Psoas muscle (tissue), 8 donors: Measurements from ENCODE around the gene ZNF521. TPM values are rescaled to one million over a fixed set of nuclear protein-coding genes. Genes with fewer than 3 reads are reported as not detected.

Source experiments
- ATAC-seq, 4 donors: fragments of 200-7000 bp; cut with Tn5 transposase; one replicate each; pipeline ENCODE4 v1.9.1; 2020; ENCODE audit warnings: moderate library complexity in 3 of 4, mild to moderate bottlenecking in 2 of 4
- DNase-seq, 2 donors: peaks; one replicate each; pipeline ENCODE4 v3.0.0-alpha.2; 2020
- H3K27ac ChIP-seq: fragments of 200-600 bp; one replicate; pipeline ENCODE4 v1.8.0; 2022
- H3K27me3 ChIP-seq, 3 donors: fragments of 200-600 bp in 1 of 3; one replicate each; pipeline versions ENCODE4 v1.6.1 to v1.8.0; 2013 to 2022; ENCODE audit warnings: low read length in 2 of 3, mild to moderate bottlenecking in 2 of 3, moderate library complexity in 1 of 3; ENCODE audit not compliant: insufficient read depth in 3 of 3
- H3K36me3 ChIP-seq, 2 donors: fragments of 200-600 bp in 1 of 2; one replicate each; pipeline versions ENCODE4 v1.6.1 to v1.8.0; 2013 to 2022; ENCODE audit warnings: low read depth in 1 of 2, mild to moderate bottlenecking in 1 of 2, moderate library complexity in 1 of 2; ENCODE audit not compliant: insufficient read depth in 1 of 2
- H3K4me1 ChIP-seq: fragments of 200-600 bp; one replicate; pipeline ENCODE4 v1.8.0; 2022
- H3K4me3 ChIP-seq: fragments of 200-600 bp; one replicate; pipeline ENCODE4 v1.8.0; 2022; ENCODE audit warnings: mild to moderate bottlenecking
- H3K9me3 ChIP-seq: fragments of 200-600 bp; one replicate; pipeline ENCODE4 v1.8.0; 2022
- CTCF ChIP-seq: fragments of 200-600 bp; IDR thresholded peaks from one replicate; pipeline ENCODE4 v1.8.0; 2022; ENCODE audit warnings: antibody characterized with exemption
- WGBS, 3 donors: extraction: QIAGEN DNeasy Blood & Tissue Kit; methylation state at CpG; one replicate each; pipeline versions ENCODE4 v1.1.6 to v1.1.7; 2013; 5-methylcytosine and 5-hydroxymethylcytosine counted together
- intact Hi-C, 2 donors: fragments of 100-400 bp; cut with DNase I; formaldehyde crosslinking; loops; one replicate each; pipeline versions ENCODE4 v1.11.0 to v1.14.2; 2022
- polyA plus RNA-seq, 3 donors: library from polyadenylated mRNA; stranded (reverse); fragments of 200-250 nt; gene quantifications; one replicate each; pipeline ENCODE4 v1.2.3, GENCODE V29; 2013
- total RNA-seq, 4 donors: library from RNA; stranded (reverse); fragmentation: NEBNext Ultra II Directional in 2 of 4; extraction: Animal tissue kit (Norgen Biotek cat#: 25700) in 2 of 4; gene quantifications; one replicate each; pipeline versions ENCODE4 v1.2.1 to v1.2.4, GENCODE V29; 2021 to 2023
- donor health status: healthy with polysubstance abuse.
- donor health status: DM: no; HTN: no; CAD: no; lungs with moderate emphysema.
- donor health status: Bipolar disorder and iron deficiency.
- donor health status: healthy.
- donor health status: DM: yes; HTN: yes; CAD: no.
- donor health status: DM: no; HTN: no; CAD: no.
- donor health status: DM: no; HTN: no; CAD: no.
- donor health status: DM: yes; HTN: yes; CAD: no.

The ZNF521 gene
- total and polyA plus RNA-seq, 7 donors: 1.8 to 13.2 (median 4.2) TPM

GRCh38 chr18:25284281-25284680, 67.7 kb downstream of the ZNF521 start:
- TF ChIP-seq CTCF: no peak
- Histone ChIP-seq H3K27me3 (no peaks in the 10 kb centered on the region), H3K36me3 (no peaks in the 10 kb centered on the region), H3K4me1 (peaks cover 18% of the 10 kb centered on the region), H3K27ac (no peak overlapping the region), H3K9me3 (no peaks in the 10 kb centered on the region), H3K4me3 (peak overlapping the region; percentile 29)
- 43 to 65% (median 51%) methylated on average over 7 of the region's 7 CpGs for WGBS, 3 donors
- DNase-seq: no peak
- intact Hi-C loops: no loop called here
- peak in 2 of 4 donors; percentile 13 to 24 for ATAC-seq

GRCh38 chr18:25283781-25284180, 68.2 kb downstream of the ZNF521 start:
- intact Hi-C loops: no loop called here
- H3K4me1 ChIP-seq: peaks cover 18% of the 10 kb centered on the region

GRCh38 chr18:25282896-25283703, 68.9 kb downstream of the ZNF521 start:
- no peaks in the 10 kb centered on the region for H3K9me3 ChIP-seq
- 81 to 84% (median 81%) methylated on average over 4 of the region's 4 CpGs for WGBS, 3 donors
- no peak overlapping the region for H3K4me3 ChIP-seq
- H3K36me3 ChIP-seq: no peaks in the 10 kb centered on the region
- H3K27me3 ChIP-seq: no peaks in the 10 kb centered on the region
- ATAC-seq (no peak), DNase-seq (no peak)
- peaks cover 18% of the 10 kb centered on the region for H3K4me1 ChIP-seq
- intact Hi-C loops: no loop called here
- H3K27ac ChIP-seq: no peak overlapping the region
- TF ChIP-seq CTCF: no peak

More at GRCh38 chr18:25283781-25284180, 68.2 kb downstream of the ZNF521 start:
- Histone ChIP-seq H3K27ac (no peak overlapping the region), H3K36me3 (no peaks in the 10 kb centered on the region), H3K4me3 (peak overlapping the region; percentile 29), H3K27me3 (no peaks in the 10 kb centered on the region), H3K9me3 (no peaks in the 10 kb centered on the region)
- DNase-seq (no peak), ATAC-seq (no peak)
- 39 to 62% (median 46%) methylated on average over 2 of the region's 2 CpGs for WGBS, 3 donors
- TF ChIP-seq CTCF: no peak

- intact Hi-C loops: no loop called here
- 68 to 78% (median 71%) methylated on average over 8 of the region's 8 CpGs for WGBS, 3 donors
- ATAC-seq: no peak
- peak in 1 of 2 donors; percentile 46 for DNase-seq
- Histone ChIP-seq H3K4me3 (no peak overlapping the region), H3K4me1 (peaks cover 18% of the 10 kb centered on the region), H3K9me3 (no peaks in the 10 kb centered on the region), H3K36me3 (no peaks in the 10 kb centered on the region), H3K27me3 (no peaks in the 10 kb centered on the region), H3K27ac (no peak overlapping the region)
- TF ChIP-seq CTCF: no peak
Observed at GRCh38 chr18:25282282-25282681, 69.7 kb downstream of the ZNF521 start.
